Stimulated activated CD4-positive, alpha-beta T cell treated with anti-CD3 and anti-CD28 coated beads, Interleukin-2, amount 100 ng/mL, for 4 hours (primary cell): Measurements from ENCODE around the gene IFI27.
"Not testable (repeated sequence)": the region's sequence is repeated elsewhere in the genome, so short reads cannot be mapped to it uniquely, and the experiment has no call there.

Experiments used
- DNase-seq: peaks from one replicate; pipeline ENCODE4 v3.0.0-alpha.2; 2020; ENCODE audit warnings: low read depth

IFI27 gene

GRCh38 chr14:94156143-94156542 lies 45.6 kb downstream of the IFI27 start:
- DNase-seq = not testable (repeated sequence)

DNA sequence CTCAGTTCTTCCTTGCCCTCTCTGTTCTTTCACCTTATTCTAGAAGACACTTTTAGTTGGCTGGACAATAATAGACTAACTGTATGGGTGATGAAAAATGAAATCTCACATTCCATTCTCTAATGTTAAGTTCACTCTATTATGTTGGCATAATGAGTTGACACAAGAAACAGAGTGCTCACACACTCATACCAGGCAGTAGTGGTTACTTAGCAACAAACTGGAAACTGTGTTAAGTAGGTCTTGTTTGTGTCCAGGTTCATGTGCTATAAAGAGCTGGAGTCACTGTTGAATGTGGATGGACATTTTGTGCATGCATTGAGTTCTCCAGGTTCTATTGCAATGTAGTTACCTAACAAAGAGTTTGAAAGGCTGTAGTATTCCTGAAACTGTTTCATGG lies 46.7 kb downstream of the IFI27 start:
- no peak for DNase-seq

- no peak for DNase-seq
These were observed 47.8 kb downstream of the IFI27 start for GRCh38 chr14:94158239-94158883.

- DNase-seq = no peak
These were observed 50.5 kb downstream of the IFI27 start for GRCh38 chr14:94161058-94161457.

DNA sequence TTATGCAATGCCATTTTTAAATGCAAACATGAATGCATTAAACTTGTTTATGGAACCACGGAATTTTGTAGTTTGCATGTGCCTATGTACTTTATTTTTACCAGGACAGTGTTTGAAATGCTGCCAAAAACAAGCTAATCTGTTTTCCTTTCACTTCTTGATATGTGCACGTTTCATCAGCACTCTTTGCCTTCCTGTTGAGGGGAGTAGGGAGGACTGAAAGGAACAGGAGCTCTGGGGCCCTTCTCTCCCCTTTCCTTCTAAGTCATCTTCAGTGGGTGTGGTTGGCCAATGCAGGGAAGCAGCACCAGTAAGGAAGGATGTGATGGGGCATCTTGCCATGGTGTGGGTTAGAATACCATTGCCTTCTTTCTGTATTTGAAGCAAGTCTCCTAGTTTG lies 51.4 kb downstream of the IFI27 start:
- DNase-seq = no peak

DNA sequence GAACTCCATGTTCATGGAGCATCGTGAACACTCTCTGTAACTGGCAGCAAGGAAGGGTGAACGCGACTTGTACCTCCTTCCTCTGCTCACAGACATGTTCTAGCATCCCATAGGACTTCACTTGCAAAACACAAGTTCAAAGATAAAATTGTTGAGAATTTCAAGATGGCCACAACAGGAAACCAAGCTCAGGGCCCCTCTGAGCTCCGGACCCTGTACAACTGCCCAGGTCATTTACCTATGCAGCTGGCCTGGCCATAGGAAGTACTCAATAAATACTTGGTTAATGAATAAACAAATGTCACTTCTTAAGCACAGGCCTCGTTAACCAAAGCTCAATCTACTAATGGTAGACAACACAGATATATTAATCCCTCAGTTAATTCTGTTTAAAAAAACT lies 51.9 kb downstream of the IFI27 start:
- DNase-seq = no peak

- no peak for DNase-seq
These were observed 53.3 kb downstream of the IFI27 start for GRCh38 chr14:94163796-94164195.

- DNase-seq = no peak
These were observed 54.3 kb downstream of the IFI27 start for GRCh38 chr14:94164685-94165431.

GRCh38 chr14:94165744-94166143 lies 55.2 kb downstream of the IFI27 start:
- DNase-seq = no peak
